SK-N-SH (cell line): ENCODE data around the gene LIPE. TPM values are rescaled to one million over a fixed set of nuclear protein-coding genes. Genes with fewer than 3 reads are reported as not detected.

Experiments used
- CTCF ChIA-PET: fragments of 300-600, 350-600 bp; formaldehyde crosslinking; extraction: SDS; loops from one replicate; lab custom pipeline; 2021; lab: Yijun Ruan, JAX
- POLR2A ChIA-PET: fragments of 350-600 bp; sonication (Branson Sonifier 250); formaldehyde crosslinking; extraction: SDS; loops from one replicate; lab custom pipeline; 2020; ENCODE audit warnings: antibody characterized with exemption, inconsistent platforms; lab: Yijun Ruan, JAX
- DNase-seq: peaks from one replicate; pipeline ENCODE4 v3.0.0; 2012
- H2AFZ ChIP-seq: fragments of 200-600 bp; sonication (generic); 2 replicates; pipeline ENCODE4 v1.8.1; 2016; ENCODE audit warnings: antibody characterized with exemption, mild to moderate bottlenecking, low read depth
- H3F3A ChIP-seq: fragments of 200-600 bp; sonication (generic); replicated peaks from 2 replicates; pipeline ENCODE3; 2016; ENCODE audit warnings: antibody characterized with exemption, mild to moderate bottlenecking; ENCODE audit not compliant: insufficient read depth
- H3K27ac ChIP-seq, 2 experiments: fragments of 200-500 bp in 1 of 2; fragments of 200-600 bp in 1 of 2; sonication (Bioruptor generic) in 1 of 2; sonication (generic), shearing (Covaris generic) in 1 of 2; 2 replicates each; pipeline versions ENCODE4 v1.5.1 to v1.6.1; 2014 to 2016; ENCODE audit warnings: low read depth in 2 of 2, inconsistent platforms in 1 of 2, low read length in 1 of 2, mild to moderate bottlenecking in 1 of 2, mixed read lengths in 1 of 2
- H3K27me3 ChIP-seq: fragments of 200-600 bp; sonication (generic), shearing (Covaris generic); 2 replicates; pipeline ENCODE4 v1.6.1; 2016; ENCODE audit warnings: mixed run types; ENCODE audit not compliant: insufficient read depth
- H3K36me3 ChIP-seq, 2 experiments: fragments of 200-500 bp in 1 of 2; fragments of 200-600 bp in 1 of 2; sonication (Bioruptor generic) in 1 of 2; sonication (generic) in 1 of 2; replicated peaks in 1 of 2; 2 replicates each; pipeline versions ENCODE3 to v1.5.1; 2014 to 2016; ENCODE audit warnings: low read length in 1 of 2, mild to moderate bottlenecking in 1 of 2; ENCODE audit not compliant: insufficient read depth in 2 of 2, control insufficient read depth in 1 of 2
- H3K4me1 ChIP-seq, 2 experiments: fragments of 200-500 bp in 1 of 2; fragments of 200-600 bp in 1 of 2; sonication (Bioruptor generic) in 1 of 2; sonication (generic), shearing (Covaris generic) in 1 of 2; 2 replicates each; pipeline versions ENCODE4 v1.5.1 to v1.6.1; 2014 to 2016; ENCODE audit warnings: low read depth in 1 of 2, low read length in 1 of 2, mixed run types in 1 of 2; ENCODE audit not compliant: insufficient read depth in 2 of 2, control insufficient read depth in 1 of 2
- H3K4me2 ChIP-seq: fragments of 200-600 bp; sonication (generic), shearing (Covaris generic); 2 replicates; pipeline ENCODE4 v1.6.1; 2017; ENCODE audit warnings: mixed run types
- H3K4me3 ChIP-seq, 2 experiments: fragments of 200-500 bp in 1 of 2; fragments of 200-600 bp in 1 of 2; sonication (Bioruptor generic) in 1 of 2; sonication (generic), shearing (Covaris generic) in 1 of 2; 2 replicates each; pipeline versions ENCODE4 v1.5.1 to v1.8.1; 2014 to 2016; ENCODE audit warnings: low read depth in 2 of 2, inconsistent platforms in 1 of 2, low read length in 1 of 2, mild to moderate bottlenecking in 1 of 2, mixed read lengths in 1 of 2, moderate library complexity in 1 of 2
- H3K79me2 ChIP-seq: fragments of 200-600 bp; sonication (generic); 2 replicates; pipeline ENCODE4 v1.8.1; 2017; ENCODE audit warnings: mild to moderate bottlenecking; ENCODE audit not compliant: insufficient read depth
- H3K9ac ChIP-seq: fragments of 200-600 bp; sonication (generic); 2 replicates; pipeline ENCODE4 v1.6.1; 2017; ENCODE audit warnings: mixed run types
- H3K9me2 ChIP-seq: fragments of 200-600 bp; sonication (generic); 2 replicates; pipeline ENCODE4 v1.6.1; 2017; ENCODE audit warnings: mixed run types
- H3K9me3 ChIP-seq: fragments of 200-600 bp; sonication (generic); 2 replicates; pipeline ENCODE4 v1.6.1; 2017; ENCODE audit warnings: mixed run types, mild to moderate bottlenecking, moderate library complexity
- H4K20me1 ChIP-seq: fragments of 200-600 bp; sonication (generic); 2 replicates; pipeline ENCODE4 v1.6.1; 2017; ENCODE audit warnings: mild to moderate bottlenecking, mixed run types; ENCODE audit not compliant: insufficient read depth
- EP300 ChIP-seq, 2 experiments: IDR thresholded peaks; 2 replicates each; pipeline versions ENCODE4 v1.4.0 to v1.6.1; 2012; ENCODE audit warnings: borderline replicate concordance in 1 of 2, low read depth in 1 of 2, low read length in 1 of 2
- FOSL2 ChIP-seq: IDR thresholded peaks from 2 replicates; pipeline ENCODE4 v1.4.0; 2012; ENCODE audit warnings: low read depth, mild to moderate bottlenecking, moderate library complexity, borderline replicate concordance
- FOXJ3 ChIP-seq: sonication (generic); formaldehyde crosslinking; IDR thresholded peaks from 2 replicates; pipeline ENCODE4 v1.5.1; 2020; ENCODE audit warnings: mild to moderate bottlenecking, missing genetic modification reagents
- FOXM1 ChIP-seq: IDR thresholded peaks from 2 replicates; pipeline ENCODE4 v1.4.0; 2012; ENCODE audit warnings: low read depth, mild to moderate bottlenecking
- GABPA ChIP-seq: IDR thresholded peaks from 2 replicates; pipeline ENCODE4 v1.4.0; 2012; ENCODE audit warnings: low read depth, mild to moderate bottlenecking
- JUND ChIP-seq: IDR thresholded peaks from 2 replicates; pipeline ENCODE4 v1.4.0; 2012
- MXI1 ChIP-seq: IDR thresholded peaks from 2 replicates; pipeline ENCODE4 v1.6.1; 2012; ENCODE audit warnings: mild to moderate bottlenecking, low read depth, low read length, improper control_type of control experiment
- NFIC ChIP-seq: IDR thresholded peaks from 2 replicates; pipeline ENCODE4 v1.4.0; 2012; ENCODE audit warnings: borderline replicate concordance
- POLR2AphosphoS5 ChIP-seq: IDR thresholded peaks from 2 replicates; pipeline ENCODE4 v1.6.1; 2012; ENCODE audit warnings: low read depth, low read length
- RCOR1 ChIP-seq: fragments of 150-350 bp; IDR thresholded peaks from 2 replicates; pipeline ENCODE4 v1.6.1; 2017; ENCODE audit warnings: antibody characterized with exemption, low read length
- RXRA ChIP-seq: IDR thresholded peaks from 2 replicates; pipeline ENCODE4 v1.4.0; 2012; ENCODE audit warnings: low read depth, mild to moderate bottlenecking, borderline replicate concordance
- TAF1 ChIP-seq: IDR thresholded peaks from 2 replicates; pipeline ENCODE4 v1.6.1; 2012; ENCODE audit warnings: low read depth, mild to moderate bottlenecking, low read length, moderate library complexity, borderline replicate concordance
- TEAD4 ChIP-seq: IDR thresholded peaks from 2 replicates; pipeline ENCODE4 v1.4.0; 2012; ENCODE audit warnings: mild to moderate bottlenecking, borderline replicate concordance; ENCODE audit not compliant: insufficient read depth
- WGBS: methylation state at CpG from one replicate; pipeline ENCODE4 v1.1.6; 2017; ENCODE audit warnings: low lambda C conversion rate; 5-methylcytosine and 5-hydroxymethylcytosine counted together
- polyA plus RNA-seq, 3 experiments: library from polyadenylated mRNA; depleted of rRNA; stranded (reverse); fragments of >200 nt; gene quantifications; 2 replicates each; pipeline ENCODE4 v1.2.3, GENCODE V29; 2012
- TF ChIP-seq, protein P1 (sequence below): fragments of 150-350 bp; IDR thresholded peaks from 2 replicates; pipeline ENCODE4 v1.6.1; 2016; ENCODE audit warnings: mild to moderate bottlenecking, low read depth, low read length
- TF ChIP-seq, protein P2 (sequence below): IDR thresholded peaks from 2 replicates; pipeline ENCODE4 v1.4.0; 2012; ENCODE audit warnings: low read depth, borderline replicate concordance
- TF ChIP-seq, protein P3 (sequence below): IDR thresholded peaks from 2 replicates; pipeline ENCODE4 v1.4.0; 2012; ENCODE audit warnings: low read depth

The LIPE gene
- polyA plus RNA-seq, 1 of the 3 experiments (the other 2 are of a cell fraction) = 4.4 TPM

DNA sequence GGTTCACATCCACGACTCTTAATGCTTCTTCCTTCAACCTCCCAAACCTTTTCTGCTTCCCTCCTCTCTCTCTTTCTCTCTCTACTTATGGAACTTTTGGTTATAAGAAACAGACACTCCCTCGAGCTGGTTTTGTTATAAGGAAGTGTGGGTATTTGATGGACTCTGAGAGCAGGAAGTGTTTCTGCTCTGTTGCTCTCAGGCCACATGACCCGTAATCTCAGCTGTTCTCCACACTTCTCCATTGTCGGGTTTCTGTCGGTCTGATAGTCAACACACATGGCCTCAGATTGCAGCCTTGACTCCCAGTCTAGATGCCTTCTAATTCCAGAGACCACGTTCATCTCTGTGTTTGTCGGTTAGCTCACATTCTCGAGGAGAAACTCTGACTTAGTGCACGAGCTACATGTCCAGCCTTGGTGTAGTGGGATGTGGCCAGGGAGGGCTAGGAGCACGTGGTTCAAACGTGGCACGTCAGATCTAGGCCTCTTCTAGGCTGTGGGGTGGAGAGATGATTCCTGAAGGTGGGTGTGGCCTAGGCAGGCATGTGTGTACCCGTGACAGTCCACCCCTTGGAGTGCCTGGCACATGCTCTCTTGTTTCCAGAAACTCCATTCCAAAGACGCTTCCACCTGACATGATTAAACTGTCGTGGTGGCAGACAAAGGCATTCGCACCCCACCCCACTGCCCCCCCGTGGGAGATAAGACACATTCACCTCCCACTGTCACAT lies 63.4 kb downstream of the LIPE start:
- TF ChIP-seq, protein P1, sequence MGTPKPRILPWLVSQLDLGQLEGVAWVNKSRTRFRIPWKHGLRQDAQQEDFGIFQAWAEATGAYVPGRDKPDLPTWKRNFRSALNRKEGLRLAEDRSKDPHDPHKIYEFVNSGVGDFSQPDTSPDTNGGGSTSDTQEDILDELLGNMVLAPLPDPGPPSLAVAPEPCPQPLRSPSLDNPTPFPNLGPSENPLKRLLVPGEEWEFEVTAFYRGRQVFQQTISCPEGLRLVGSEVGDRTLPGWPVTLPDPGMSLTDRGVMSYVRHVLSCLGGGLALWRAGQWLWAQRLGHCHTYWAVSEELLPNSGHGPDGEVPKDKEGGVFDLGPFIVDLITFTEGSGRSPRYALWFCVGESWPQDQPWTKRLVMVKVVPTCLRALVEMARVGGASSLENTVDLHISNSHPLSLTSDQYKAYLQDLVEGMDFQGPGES = no peak
- no peak for TF ChIP-seq TEAD4
- no peak for TF ChIP-seq NFIC
- TF ChIP-seq, protein P2, sequence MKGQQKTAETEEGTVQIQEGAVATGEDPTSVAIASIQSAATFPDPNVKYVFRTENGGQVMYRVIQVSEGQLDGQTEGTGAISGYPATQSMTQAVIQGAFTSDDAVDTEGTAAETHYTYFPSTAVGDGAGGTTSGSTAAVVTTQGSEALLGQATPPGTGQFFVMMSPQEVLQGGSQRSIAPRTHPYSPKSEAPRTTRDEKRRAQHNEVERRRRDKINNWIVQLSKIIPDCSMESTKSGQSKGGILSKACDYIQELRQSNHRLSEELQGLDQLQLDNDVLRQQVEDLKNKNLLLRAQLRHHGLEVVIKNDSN = no peak
- TF ChIP-seq JUND = no peak
- TF ChIP-seq MXI1 = no peak
- TF ChIP-seq, all 33 proteins: peak for 0
- Histone ChIP-seq H3F3A (no peaks in the 10 kb centered on the region), H3K4me2 (no peak overlapping the region), H3K27ac (no peak overlapping the region), H3K79me2 (no peaks in the 10 kb centered on the region), H3K4me1 (no peaks in the 10 kb centered on the region; a peak in 1 of 4 replicates), H3K9me2 (no peaks in the 10 kb centered on the region), H3K36me3 (peaks cover 10 to 15% of the 10 kb centered on the region in 2 experiments), H3K4me3 (no peak overlapping the region), H3K27me3 (no peaks in the 10 kb centered on the region), H4K20me1 (no peaks in the 10 kb centered on the region), H3K9me3 (no peaks in the 10 kb centered on the region), H3K9ac (no peak overlapping the region), H2AFZ (no peak overlapping the region)
- DNase-seq = no peak
- ChIA-PET CTCF (interaction anchor here (0.6 kb wide), 1 partner anchor 15 kb away, joined by 3 read pairs; no protein-coding TSS in a partner anchor), POLR2A (no interaction called here)
- WGBS = 87% methylated on average over 17 of the region's 17 CpGs

DNA sequence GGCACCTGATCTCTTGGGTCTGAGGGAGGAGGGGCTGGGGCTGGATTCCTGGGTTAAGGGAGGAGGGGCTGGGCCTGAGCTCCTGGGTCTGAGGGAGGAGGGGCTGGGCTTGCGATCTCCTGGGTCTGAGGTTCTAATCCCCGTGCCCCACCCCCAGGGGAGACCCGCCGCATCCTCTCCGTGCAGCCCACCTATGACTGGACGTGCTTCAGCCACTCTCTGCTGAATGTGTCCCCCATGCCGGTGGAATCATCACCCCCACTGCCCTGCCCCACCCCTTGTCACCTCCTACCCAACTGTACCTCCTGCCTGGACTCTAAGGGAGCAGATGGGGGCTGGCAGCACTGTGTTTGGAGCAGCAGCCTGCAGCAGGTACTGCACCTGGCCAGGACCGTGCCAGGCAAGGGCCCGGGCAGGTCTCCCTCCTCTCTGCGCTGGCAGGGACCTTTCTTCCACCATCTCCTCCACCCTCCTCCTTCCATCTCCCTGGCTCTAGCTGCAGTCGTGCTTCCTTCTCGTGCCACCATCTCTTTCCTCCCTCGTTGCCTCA lies 64.2 kb downstream of the LIPE start:
- no peak overlapping the region for H3K4me2 ChIP-seq
- H3K9me2 ChIP-seq = no peaks in the 10 kb centered on the region
- H2AFZ ChIP-seq = no peak overlapping the region
- no peaks in the 10 kb centered on the region; a peak in 1 of 4 replicates for H3K4me1 ChIP-seq
- DNase-seq = no peak
- no peak for TF ChIP-seq EP300 (IDR thresholded peaks at IDR 0.05; ENCODE audit: borderline replicate concordance in 1 of 2, low read depth in 1 of 2, low read length in 1 of 2)
- no peak for TF ChIP-seq RXRA
- TF ChIP-seq POLR2AphosphoS5 = no peak
- TF ChIP-seq, protein P3, sequence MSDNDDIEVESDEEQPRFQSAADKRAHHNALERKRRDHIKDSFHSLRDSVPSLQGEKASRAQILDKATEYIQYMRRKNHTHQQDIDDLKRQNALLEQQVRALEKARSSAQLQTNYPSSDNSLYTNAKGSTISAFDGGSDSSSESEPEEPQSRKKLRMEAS = no peak
- no peak for TF ChIP-seq RCOR1
- no peak for TF ChIP-seq FOXM1
- no peak for TF ChIP-seq FOXJ3 (CRISPR knock-in tag)
- no peak for TF ChIP-seq TAF1
- TF ChIP-seq GABPA = no peak
- no peak for TF ChIP-seq FOSL2
- ChIA-PET CTCF (no interaction called here), POLR2A (no interaction called here)
- peaks cover 10 to 22% of the 10 kb centered on the region in 2 experiments for H3K36me3 ChIP-seq
- H3K9ac ChIP-seq = no peak overlapping the region
- no peaks in the 10 kb centered on the region for H4K20me1 ChIP-seq
- H3F3A ChIP-seq = no peaks in the 10 kb centered on the region
- H3K27ac ChIP-seq = no peak overlapping the region
- WGBS = 96% methylated on average over 10 of the region's 13 CpGs
- no peaks in the 10 kb centered on the region for H3K79me2 ChIP-seq
- no peak overlapping the region for H3K4me3 ChIP-seq
- no peaks in the 10 kb centered on the region for H3K27me3 ChIP-seq
- H3K9me3 ChIP-seq = no peaks in the 10 kb centered on the region
